GM12878 (cell line): ENCODE measurements around the gene CIAPIN1. TPM values are rescaled to one million over a fixed set of nuclear protein-coding genes. Genes with fewer than 3 reads are reported as not detected.

Experiments used
- ATAC-seq: fragments of 200-7000 bp; cut with Tn5 transposase; 3 replicates; pipeline ENCODE4 v1.9.1; 2020; ENCODE audit warnings: mild to moderate bottlenecking, moderate library complexity
- BruUV-seq: library from RNA; stranded (reverse); fragments of 400-500 nt; replicated peaks from 2 replicates; lab custom pipeline; 2021; lab: Mats Ljungman, UMichigan
- CTCF ChIA-PET: fragments of 300-600 bp; sonication (Branson Sonifier 250); formaldehyde crosslinking; extraction: SDS; loops from one replicate; lab custom pipeline; 2021; ENCODE audit warnings: inconsistent platforms; lab: Yijun Ruan, JAX
- POLR2A ChIA-PET: fragments of 350-600 bp; formaldehyde crosslinking; extraction: SDS; loops from one replicate; lab custom pipeline; 2021; ENCODE audit warnings: inconsistent platforms; lab: Charles Lee
- RAD21 ChIA-PET: fragments of 300-600 bp; sonication (Branson Sonifier 250); formaldehyde crosslinking; loops from one replicate; lab custom pipeline; 2023; ENCODE audit warnings: antibody characterized with exemption; ENCODE audit not compliant: unreplicated experiment; lab: Charles Lee
- SMC1A ChIA-PET: fragments of 300-600 bp; sonication (Branson Sonifier 250); formaldehyde crosslinking; loops from one replicate; lab custom pipeline; 2023; ENCODE audit not compliant: unreplicated experiment, uncharacterized antibody; lab: Charles Lee
- DNase-seq: peaks from one replicate; pipeline ENCODE4 v3.0.0-alpha.2; 2011; ENCODE audit warnings: low read depth, low spot score
- FAIRE-seq: peaks from 3 replicates; lab custom pipeline; 2011; peaks lifted over from hg19 to GRCh38; lab: Jason Lieb, UNC
- H2AFZ ChIP-seq: 2 replicates; pipeline ENCODE4 v1.6.0; 2011; ENCODE audit warnings: low read depth, low read length, control low read depth; ENCODE audit not compliant: control insufficient read depth
- H3K27ac ChIP-seq: 2 replicates; pipeline ENCODE4 v1.5.1; 2011; ENCODE audit warnings: control low read depth; ENCODE audit not compliant: control insufficient read depth, insufficient read depth
- H3K27me3 ChIP-seq, 2 experiments: replicated peaks in 1 of 2; 2 replicates each; pipeline versions ENCODE4 v1.6.0 to v1.6.1; 2011; ENCODE audit warnings: low read length in 1 of 2; ENCODE audit not compliant: control insufficient read depth in 2 of 2, insufficient read depth in 2 of 2
- H3K36me3 ChIP-seq, 2 experiments: 2 replicates each; pipeline ENCODE4 v1.5.1; 2011; ENCODE audit warnings: low read length in 1 of 2; ENCODE audit not compliant: control insufficient read depth in 2 of 2, insufficient read depth in 2 of 2
- H3K4me1 ChIP-seq: 2 replicates; pipeline ENCODE4 v1.6.1; 2011; ENCODE audit warnings: mild to moderate bottlenecking, low read length, moderate library complexity, mixed read lengths; ENCODE audit not compliant: control insufficient read depth, insufficient read depth
- H3K4me2 ChIP-seq: 2 replicates; pipeline ENCODE4 v1.6.0; 2011; ENCODE audit warnings: control low read depth; ENCODE audit not compliant: control insufficient read depth, insufficient read depth
- H3K4me3 ChIP-seq: fragments of 200-600 bp; sonication (generic); 2 replicates; pipeline ENCODE4 v1.5.1; 2016
- H3K79me2 ChIP-seq: 2 replicates; pipeline ENCODE4 v1.6.0; 2011; ENCODE audit warnings: low read length; ENCODE audit not compliant: control insufficient read depth, insufficient read depth
- H3K9ac ChIP-seq: 2 replicates; pipeline ENCODE4 v1.8.0; 2011; ENCODE audit warnings: low read length, control low read depth, mixed read lengths; ENCODE audit not compliant: control insufficient read depth, insufficient read depth
- H3K9me3 ChIP-seq: replicated peaks from 3 replicates; pipeline ENCODE4 v1.5.1; 2011; ENCODE audit warnings: mild to moderate bottlenecking, low read length; ENCODE audit not compliant: control insufficient read depth, insufficient read depth
- H4K20me1 ChIP-seq: 2 replicates; pipeline ENCODE4 v1.6.0; 2011; ENCODE audit not compliant: control insufficient read depth, insufficient read depth
- ASH2L ChIP-seq: fragments of 300-600, 200-600 bp; sonication (generic); IDR thresholded peaks from 2 replicates; pipeline ENCODE4 v1.6.1; 2017; ENCODE audit warnings: low read depth, mild to moderate bottlenecking, borderline replicate concordance
- CBFB ChIP-seq: IDR thresholded peaks from 2 replicates; pipeline ENCODE4 v1.6.1; 2016; ENCODE audit warnings: antibody characterized with exemption, low read depth
- DPF2 ChIP-seq: fragments of 450-650 bp; IDR thresholded peaks from 2 replicates; pipeline ENCODE4 v1.6.1; 2017; ENCODE audit warnings: mild to moderate bottlenecking
- E4F1 ChIP-seq: fragments of 450-650 bp; IDR thresholded peaks from 2 replicates; pipeline ENCODE4 v1.6.1; 2018; ENCODE audit warnings: borderline replicate concordance, mild to moderate bottlenecking; ENCODE audit not compliant: partially characterized antibody
- ELK1 ChIP-seq: IDR thresholded peaks from 2 replicates; pipeline ENCODE4 v1.6.1; 2012; ENCODE audit warnings: low read depth, low read length, improper control_type of control experiment
- FOXM1 ChIP-seq: IDR thresholded peaks from 2 replicates; pipeline ENCODE4 v1.6.1; 2012; ENCODE audit warnings: low read depth, mild to moderate bottlenecking, inconsistent platforms, low read length, moderate library complexity
- PKNOX1 ChIP-seq: fragments of 450-650 bp; IDR thresholded peaks from 2 replicates; pipeline ENCODE4 v1.6.1; 2016; ENCODE audit warnings: mild to moderate bottlenecking
- POLR2AphosphoS2 ChIP-seq: IDR thresholded peaks from 2 replicates; pipeline ENCODE4 v1.6.1; 2011; ENCODE audit warnings: low read depth, mild to moderate bottlenecking, low read length, improper control_type of control experiment, moderate library complexity
- RB1 ChIP-seq: fragments of 450-650 bp; formaldehyde crosslinking; IDR thresholded peaks from 2 replicates; pipeline ENCODE4 v1.6.1; 2017; ENCODE audit warnings: mild to moderate bottlenecking, borderline replicate concordance
- RUNX3 ChIP-seq: IDR thresholded peaks from 2 replicates; pipeline ENCODE4 v1.6.1; 2012; ENCODE audit warnings: low read length, inconsistent platforms
- SKIL ChIP-seq: fragments of 450-650 bp; IDR thresholded peaks from 2 replicates; pipeline ENCODE4 v1.6.1; 2017; ENCODE audit warnings: mild to moderate bottlenecking, low read depth, inconsistent platforms; ENCODE audit not compliant: poor library complexity, severe bottlenecking
- SMARCA5 ChIP-seq: fragments of 450-650 bp; IDR thresholded peaks from 2 replicates; pipeline ENCODE4 v1.6.1; 2017; ENCODE audit warnings: mild to moderate bottlenecking
- SREBF1 ChIP-seq: IDR thresholded peaks from 2 replicates; pipeline ENCODE4 v1.6.1; 2012; ENCODE audit warnings: mild to moderate bottlenecking, low read length
- STAT1 ChIP-seq: fragments of 450-650 bp; conservative IDR thresholded peaks from 2 replicates; pipeline ENCODE4 v1.6.1; 2014; ENCODE audit warnings: antibody characterized with exemption, mild to moderate bottlenecking
- TARDBP ChIP-seq: IDR thresholded peaks from 2 replicates; pipeline ENCODE4 v1.6.1; 2016; ENCODE audit warnings: borderline replicate concordance
- TCF12 ChIP-seq: IDR thresholded peaks from 2 replicates; pipeline ENCODE4 v1.6.1; 2011; ENCODE audit warnings: low read depth, mild to moderate bottlenecking, low read length
- WGBS: methylation state at CpG from one replicate; pipeline ENCODE4 v1.1.6; 2016; ENCODE audit warnings: low lambda C conversion rate; ENCODE audit not compliant: insufficient replicate concordance, insufficient coverage; ENCODE audit errors: missing lambda C conversion rate; 5-methylcytosine and 5-hydroxymethylcytosine counted together
- in situ Hi-C: fragments of 300-500 bp; cut with MboI; formaldehyde crosslinking; loops from 9 replicates; pipeline ENCODE4 v1.14.3; 2018; ENCODE audit warnings: mixed read lengths
- intact Hi-C: fragments of 100-400 bp; cut with micrococcal nuclease; formaldehyde crosslinking; loops from one replicate; pipeline ENCODE4 v1.14.2; 2022; ENCODE audit not compliant: unreplicated experiment
- polyA plus RNA-seq, 11 experiments: library from polyadenylated mRNA; depleted of rRNA in 4 of 11; unstranded in 6 of 11; stranded (reverse) in 5 of 11; fragments of >200 nt; fragmentation: Nextera tagmentation in 4 of 11; fragmentation: Illumina TruSeq in 1 of 11; extraction: Ambion mirVana in 4 of 11; extraction: Trizol in 1 of 11; gene quantifications; 1 replicate in 1 of 11; 2 replicates in 10 of 11; pipeline versions ENCODE4 v1.2.1 to v1.2.3, GENCODE V29; 2011 to 2016; ENCODE audit warnings: inconsistent platforms in 2 of 11, missing spikeins in 2 of 11, low read depth in 1 of 11
- total RNA-seq, 4 experiments: library from RNA; depleted of rRNA in 3 of 4; stranded (reverse); fragments of >200 nt in 3 of 4; fragmentation: Illumina TruSeq in 1 of 4; extraction: Trizol in 1 of 4; gene quantifications; 2 replicates each; pipeline versions ENCODE4 v1.2.1 to v1.2.3, GENCODE V29; 2013 to 2021

CIAPIN1 gene
- total and polyA plus RNA-seq, 10 of the 15 experiments (the other 5 are each of a cell fraction or from before 2014, with no cell fraction given) = 46.2 to 150 (median 54.3) TPM

- Histone ChIP-seq H2AFZ (no peak overlapping the region), H3K27ac (no peak overlapping the region), H3K4me1 (peaks cover under 1% of the 10 kb centered on the region), H3K27me3 (no peaks in the 10 kb centered on the region), H3K79me2 (no peaks in the 10 kb centered on the region), H3K9me3 (no peaks in the 10 kb centered on the region; the same call in 2 of the 3 replicates), H3K36me3 (no peaks in the 10 kb centered on the region), H4K20me1 (no peaks in the 10 kb centered on the region), H3K4me3 (no peak overlapping the region), H3K4me2 (no peak overlapping the region), H3K9ac (no peak overlapping the region)
- BruUV-seq = no TSS peak
- DNase-seq (no peak), FAIRE-seq (no peak), ATAC-seq (no peak)
- ChIA-PET RAD21 (no interaction called here), CTCF (interaction anchor here (1.2 kb wide), 1 partner anchor 10 kb away, joined by 4 read pairs; the partner anchor contains the start of gene CCL17), POLR2A (interaction anchor here (1.4 kb wide), 1 partner anchor 10 kb away, joined by 4 read pairs; the partner anchor contains the start of gene CCL17), SMC1A (interaction anchor here (1.0 to 1.3 kb wide), 5 partner anchors 9 to 73 kb away, joined by 3 to 4 read pairs (median 3); partner anchors contain the start of gene CCL17)
- intact Hi-C loops (no loop called here), in situ Hi-C loops (no loop called here)
- WGBS = 65% methylated on average over 7 of the region's 7 CpGs
- TF ChIP-seq TARDBP = no peak
- TF ChIP-seq STAT1 = no peak
- TF ChIP-seq TCF12 = no peak
- no peak for TF ChIP-seq SMARCA5
- no peak for TF ChIP-seq CBFB
- no peak for TF ChIP-seq RB1
- TF ChIP-seq DPF2 = no peak
- no peak for TF ChIP-seq E4F1
- TF ChIP-seq ELK1 = no peak
- TF ChIP-seq SREBF1 = no peak
- no peak for TF ChIP-seq SKIL
- no peak for TF ChIP-seq POLR2AphosphoS2
- TF ChIP-seq FOXM1 = no peak
- TF ChIP-seq ASH2L = no peak
- TF ChIP-seq RUNX3 = no peak
- TF ChIP-seq PKNOX1 = no peak
These were observed 52.7 kb downstream of the CIAPIN1 start for GRCh38 chr16:57394444-57394843.
